Activated T-helper 17 cell treated with anti-CD3 and anti-CD28 coated beads, Interleukin-2, amount 50 U/mL, for 72 hours (primary cell): ENCODE measurements around the gene AGGF1. TPM values are rescaled to one million over a fixed set of nuclear protein-coding genes. Genes with fewer than 3 reads are reported as not detected.
"Not testable (repeated sequence)": the region's sequence is repeated elsewhere in the genome, so short reads cannot be mapped to it uniquely, and the experiment has no call there.

ENCODE experiments used
- ATAC-seq: fragments of 150-1000 bp; cut with Tn5 transposase; replicated peaks from 2 replicates; pipeline ENCODE4 v1.10.0; 2021; ENCODE audit warnings: mild to moderate bottlenecking, moderate library complexity
- H3K27ac Mint-ChIP-seq: one replicate; pipeline ENCODE4 v1.8.0; 2022; ENCODE audit warnings: mixed read lengths
- H3K27me3 Mint-ChIP-seq: one replicate; pipeline ENCODE4 v1.8.0; 2022; ENCODE audit warnings: mixed read lengths
- H3K36me3 Mint-ChIP-seq: one replicate; pipeline ENCODE4 v1.8.0; 2022; ENCODE audit warnings: low read depth, mild to moderate bottlenecking, mixed read lengths
- H3K4me1 Mint-ChIP-seq: one replicate; pipeline ENCODE4 v1.8.0; 2022; ENCODE audit warnings: mixed read lengths
- H3K4me3 Mint-ChIP-seq: one replicate; pipeline ENCODE4 v1.8.0; 2022; ENCODE audit warnings: mild to moderate bottlenecking, mixed read lengths
- H3K9me3 Mint-ChIP-seq: one replicate; pipeline ENCODE4 v1.8.0; 2022; ENCODE audit warnings: mixed read lengths
- total RNA-seq, 2 donors: library from RNA; stranded (reverse); gene quantifications; one replicate each; pipeline ENCODE4 v1.2.3, GENCODE V29; 2022

Gene AGGF1
- total RNA-seq, 2 donors from 2014 or later: 24.4 to 25.4 TPM

DNA sequence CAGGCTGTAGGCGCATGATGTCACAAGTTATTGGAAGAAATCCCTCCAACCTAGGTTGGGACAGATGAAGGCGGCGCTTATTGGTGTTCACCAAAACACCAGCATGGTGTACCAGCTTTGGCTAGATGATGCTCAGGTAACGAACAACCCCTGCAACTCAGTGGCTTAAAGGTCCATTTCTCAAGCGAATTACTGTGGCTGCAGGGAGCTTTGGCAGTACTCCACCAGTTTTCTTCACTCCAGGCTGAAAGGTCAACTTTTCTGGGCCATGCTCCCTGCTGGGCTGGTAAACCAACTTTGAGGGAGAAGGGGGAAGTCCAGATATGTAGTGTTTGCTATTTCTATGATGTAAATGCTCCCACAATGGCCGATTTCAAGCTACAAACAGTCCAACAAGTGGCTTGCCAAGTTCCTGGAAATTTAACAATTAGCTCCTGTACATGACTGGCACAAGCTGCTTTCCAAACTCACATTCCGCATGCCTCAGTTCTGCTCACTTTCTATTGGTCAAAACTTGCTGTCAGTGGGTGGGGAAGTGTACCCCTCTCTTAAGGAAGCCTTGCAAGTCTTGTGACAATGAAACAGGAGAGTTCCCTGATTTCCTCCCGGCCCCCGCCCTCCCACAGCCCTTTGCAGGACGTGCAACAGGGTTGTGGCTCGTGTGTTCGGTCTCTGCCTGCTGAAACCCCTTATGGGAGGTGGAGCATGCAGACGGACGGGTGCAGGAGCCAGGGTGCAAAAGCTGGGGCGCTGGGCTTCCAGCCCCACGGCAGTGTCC, 57.5 kb downstream of the AGGF1 start:
- peaks cover 3% of the 10 kb centered on the region for H3K9me3 Mint-ChIP-seq
- H3K36me3 Mint-ChIP-seq: no peaks in the 10 kb centered on the region
- H3K27ac Mint-ChIP-seq: no peak overlapping the region
- ATAC-seq: no peak
- peaks cover 7% of the 10 kb centered on the region for H3K27me3 Mint-ChIP-seq
- peaks cover 14% of the 10 kb centered on the region for H3K4me1 Mint-ChIP-seq
- H3K4me3 Mint-ChIP-seq: peak overlapping the region; percentile 74

DNA sequence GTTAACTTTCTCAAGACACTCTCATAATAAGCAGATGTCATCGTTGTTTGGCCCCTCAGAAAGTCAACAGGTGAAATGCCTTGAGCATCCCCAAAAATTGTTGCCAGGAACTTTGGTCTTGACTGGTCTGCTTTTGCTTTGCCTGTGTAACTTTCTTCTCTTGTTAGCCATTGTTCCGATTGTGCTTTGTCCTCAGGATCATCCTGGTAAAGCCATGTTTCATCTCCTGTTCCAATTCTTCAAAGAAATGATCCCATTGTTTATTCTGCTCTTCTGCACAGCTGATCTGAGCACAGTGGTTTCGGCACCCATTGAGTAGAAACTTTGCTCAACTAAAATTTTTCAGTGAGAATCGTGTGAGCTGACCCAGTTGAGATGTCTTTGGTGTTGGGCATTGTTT, 65.0 kb downstream of the AGGF1 start:
- H3K4me1 Mint-ChIP-seq: no peaks in the 10 kb centered on the region
- H3K36me3 Mint-ChIP-seq: no peaks in the 10 kb centered on the region
- no peak for ATAC-seq
- no peak overlapping the region for H3K27ac Mint-ChIP-seq
- H3K27me3 Mint-ChIP-seq: no peaks in the 10 kb centered on the region
- no peak overlapping the region for H3K4me3 Mint-ChIP-seq
- H3K9me3 Mint-ChIP-seq: no peaks in the 10 kb centered on the region

DNA sequence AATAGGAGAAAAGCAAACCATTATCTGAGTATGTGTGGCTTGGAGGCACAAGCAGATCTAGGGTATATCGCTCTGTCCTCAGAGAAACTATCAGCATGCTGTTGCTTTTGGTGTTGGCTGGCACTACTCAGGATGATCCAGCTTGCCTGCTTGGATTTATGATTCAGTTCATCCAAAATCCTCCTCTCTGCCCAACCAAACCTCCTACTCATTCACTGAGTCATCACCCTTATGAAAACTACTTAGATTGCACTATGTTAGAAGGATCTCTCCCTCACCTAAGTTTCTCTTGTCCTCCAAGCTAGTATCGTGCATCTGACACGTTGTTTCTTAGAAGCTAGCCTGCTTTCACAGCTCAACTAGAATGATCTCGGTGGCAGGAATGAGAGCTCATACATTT, 71.1 kb downstream of the AGGF1 start:
- Mint-ChIP-seq H3K27ac (no peak overlapping the region), H3K4me3 (no peak overlapping the region), H3K4me1 (no peaks in the 10 kb centered on the region), H3K27me3 (no peaks in the 10 kb centered on the region), H3K9me3 (no peaks in the 10 kb centered on the region), H3K36me3 (no peaks in the 10 kb centered on the region)
- peak; percentile 67 for ATAC-seq

DNA sequence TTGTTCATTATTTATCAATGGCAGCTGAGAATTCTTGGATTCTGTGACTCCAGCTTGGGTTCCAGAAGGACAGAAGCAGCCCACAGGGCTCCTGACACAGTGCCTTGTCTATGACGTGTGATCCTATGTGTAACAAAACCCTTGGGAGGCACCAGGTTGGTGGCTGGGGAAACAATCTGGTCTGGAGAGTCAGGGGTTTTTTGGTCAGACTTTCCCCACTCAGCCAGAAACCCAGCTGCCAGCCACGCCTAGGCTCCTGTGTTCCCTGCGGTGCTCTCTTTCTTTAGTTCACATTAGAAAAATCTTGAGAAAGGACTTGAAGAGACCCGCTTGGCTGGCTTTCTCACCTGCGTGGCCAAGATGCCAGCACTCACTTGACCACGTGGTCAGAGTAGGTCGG, 72.3 kb downstream of the AGGF1 start:
- Mint-ChIP-seq H3K36me3 (no peaks in the 10 kb centered on the region), H3K4me1 (no peaks in the 10 kb centered on the region), H3K27ac (no peak overlapping the region), H3K9me3 (no peaks in the 10 kb centered on the region), H3K4me3 (no peak overlapping the region), H3K27me3 (no peaks in the 10 kb centered on the region)
- ATAC-seq: no peak

DNA sequence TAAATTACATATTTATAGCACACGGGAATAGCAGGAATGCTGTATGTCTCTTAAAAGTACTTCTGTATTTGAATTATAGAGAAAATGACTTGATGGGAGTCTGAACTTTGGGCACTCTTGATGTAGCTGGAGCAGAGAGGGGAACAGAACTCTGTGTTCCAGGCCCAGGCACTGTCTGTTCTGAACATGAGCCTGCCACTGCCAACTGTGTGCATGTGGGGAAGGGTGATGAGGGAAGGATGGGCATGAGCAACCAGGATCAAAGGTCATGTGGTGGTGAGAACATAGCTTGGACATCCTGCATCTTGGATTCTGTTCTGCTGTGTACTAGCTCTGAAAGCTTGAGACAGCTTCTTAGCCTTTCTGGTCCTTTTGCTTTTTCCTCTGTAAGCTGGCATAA, 73.3 kb downstream of the AGGF1 start:
- Mint-ChIP-seq H3K27ac (no peak overlapping the region), H3K4me1 (no peaks in the 10 kb centered on the region), H3K9me3 (no peaks in the 10 kb centered on the region), H3K27me3 (no peaks in the 10 kb centered on the region), H3K36me3 (no peaks in the 10 kb centered on the region), H3K4me3 (no peak overlapping the region)
- no peak for ATAC-seq

- ATAC-seq: peak; percentile 64
- no peak overlapping the region for H3K27ac Mint-ChIP-seq
- no peaks in the 10 kb centered on the region for H3K9me3 Mint-ChIP-seq
- H3K27me3 Mint-ChIP-seq: no peaks in the 10 kb centered on the region
- H3K4me3 Mint-ChIP-seq: no peak overlapping the region
- H3K36me3 Mint-ChIP-seq: no peaks in the 10 kb centered on the region
- no peaks in the 10 kb centered on the region for H3K4me1 Mint-ChIP-seq
Observed at GRCh38 chr5:77104813-77105212, 74.6 kb downstream of the AGGF1 start.

DNA sequence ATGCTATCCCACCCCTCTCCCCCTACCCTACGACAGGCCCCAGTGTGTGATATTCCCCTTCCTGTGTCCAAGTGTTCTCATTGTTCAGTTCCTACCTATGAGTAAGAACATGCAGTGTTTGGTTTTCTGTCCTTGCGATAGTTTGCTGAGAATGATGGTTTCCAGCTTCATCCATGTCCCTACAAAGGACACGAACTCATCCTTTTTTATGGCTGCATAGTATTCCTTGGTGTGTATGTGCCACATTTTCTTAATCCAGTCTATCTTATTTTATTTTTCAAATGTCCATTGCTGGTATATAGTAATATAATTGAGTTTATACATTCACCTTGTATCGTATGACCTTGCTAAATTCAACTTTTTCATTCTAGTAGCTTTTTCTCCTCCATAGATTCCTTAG, 76.8 kb downstream of the AGGF1 start:
- H3K4me1 Mint-ChIP-seq, H3K4me3 Mint-ChIP-seq, H3K27me3 Mint-ChIP-seq, H3K36me3 Mint-ChIP-seq, H3K9me3 Mint-ChIP-seq, H3K27ac Mint-ChIP-seq, ATAC-seq: not testable (repeated sequence)

Other genes starting within 250 kb of the AGGF1 start
- gene F2RL1, start 211.4 kb upstream of the AGGF1 start, total RNA-seq: 1 to 10 TPM in 1 of 2 donors, under 1 TPM in 1; 0.85 to 1.9 TPM
- 1 to 10 TPM; 5.2 to 7.5 TPM for gene S100Z, start 180.4 kb upstream of the AGGF1 start, total RNA-seq
- under 1 TPM; 0.19 to 0.66 TPM for gene CRHBP, start 77.4 kb upstream of the AGGF1 start, total RNA-seq
- under 1 TPM in 1 of 2 donors, not detected in 1; 0.04 TPM for gene ZBED3, start 56.9 kb downstream of the AGGF1 start, total RNA-seq
- gene PDE8B, start 180.3 kb downstream of the AGGF1 start, total RNA-seq: not detected